WTC11 (cell line): Measurements from ENCODE around the gene PRDM12.

Experiments
- FOXJ3 ChIP-seq: sonication (generic); formaldehyde crosslinking; IDR thresholded peaks from 2 replicates; pipeline ENCODE4 v1.9.0; 2021; ENCODE audit warnings: missing genetic modification reagents, mild to moderate bottlenecking, borderline replicate concordance
- FOXP1 ChIP-seq: sonication (generic); formaldehyde crosslinking; IDR thresholded peaks from 2 replicates; pipeline ENCODE4 v1.8.0; 2022; ENCODE audit warnings: missing genetic modification reagents, mild to moderate bottlenecking, moderate library complexity, borderline replicate concordance
- NFATC4 ChIP-seq: fragments of 250-450 bp; sonication (Bioruptor Pico); IDR thresholded peaks from 2 replicates; pipeline ENCODE4 v1.9.0; 2021; ENCODE audit warnings: mild to moderate bottlenecking
- NFYB ChIP-seq: sonication (generic); formaldehyde crosslinking; conservative IDR thresholded peaks from 2 replicates; pipeline ENCODE4 v1.8.0; 2022; ENCODE audit warnings: low read depth, missing genetic modification reagents
- NR3C1 ChIP-seq: sonication (generic); formaldehyde crosslinking; conservative IDR thresholded peaks from 2 replicates; pipeline ENCODE4 v1.8.1; 2023; ENCODE audit warnings: low read depth, mild to moderate bottlenecking, missing genetic modification reagents
- SP1 ChIP-seq: sonication (generic); formaldehyde crosslinking; conservative IDR thresholded peaks from 2 replicates; pipeline ENCODE4 v1.8.1; 2022; ENCODE audit warnings: missing genetic modification reagents
- ZBTB21 ChIP-seq: sonication (generic); formaldehyde crosslinking; IDR thresholded peaks from 2 replicates; pipeline ENCODE4 v1.8.1; 2023; ENCODE audit warnings: mild to moderate bottlenecking, missing genetic modification reagents, borderline replicate concordance
- TF ChIP-seq, protein P1 (sequence below): fragments of 200-600 bp; IDR thresholded peaks from 2 replicates; pipeline ENCODE4 v1.8.0; 2022; ENCODE audit warnings: antibody characterized with exemption
- TF ChIP-seq, protein P2 (sequence below): sonication (generic); formaldehyde crosslinking; IDR thresholded peaks from 2 replicates; pipeline ENCODE4 v1.8.1; 2023; ENCODE audit warnings: mild to moderate bottlenecking, moderate library complexity, missing genetic modification reagents
- TF ChIP-seq, protein P3 (sequence below): sonication (generic); formaldehyde crosslinking; conservative IDR thresholded peaks from 2 replicates; pipeline ENCODE4 v1.8.1; 2022; ENCODE audit warnings: mild to moderate bottlenecking, missing genetic modification reagents

DNA sequence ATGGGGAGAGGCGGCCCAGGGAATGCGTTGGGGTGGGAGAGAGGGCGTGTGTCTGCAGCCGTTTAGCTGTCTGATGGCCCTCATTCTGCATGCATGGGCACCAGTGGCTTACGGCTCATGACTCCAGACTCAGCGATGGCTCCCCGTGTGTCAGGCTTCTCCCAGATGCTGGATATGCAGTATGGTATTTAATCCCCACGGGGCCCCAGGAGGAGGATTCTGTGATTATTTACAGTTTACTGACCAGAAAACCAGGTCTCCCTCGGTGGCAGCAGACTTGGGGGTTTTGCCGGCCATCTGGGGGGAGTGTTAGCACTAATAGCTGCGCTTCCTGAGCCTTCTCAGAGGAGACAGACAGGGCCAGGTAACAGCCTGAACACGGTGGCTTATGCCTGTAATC lies 4.3 kb downstream of the PRDM12 start:
- no peak for TF ChIP-seq NFYB (CRISPR knock-in tag)
- TF ChIP-seq, protein P1, sequence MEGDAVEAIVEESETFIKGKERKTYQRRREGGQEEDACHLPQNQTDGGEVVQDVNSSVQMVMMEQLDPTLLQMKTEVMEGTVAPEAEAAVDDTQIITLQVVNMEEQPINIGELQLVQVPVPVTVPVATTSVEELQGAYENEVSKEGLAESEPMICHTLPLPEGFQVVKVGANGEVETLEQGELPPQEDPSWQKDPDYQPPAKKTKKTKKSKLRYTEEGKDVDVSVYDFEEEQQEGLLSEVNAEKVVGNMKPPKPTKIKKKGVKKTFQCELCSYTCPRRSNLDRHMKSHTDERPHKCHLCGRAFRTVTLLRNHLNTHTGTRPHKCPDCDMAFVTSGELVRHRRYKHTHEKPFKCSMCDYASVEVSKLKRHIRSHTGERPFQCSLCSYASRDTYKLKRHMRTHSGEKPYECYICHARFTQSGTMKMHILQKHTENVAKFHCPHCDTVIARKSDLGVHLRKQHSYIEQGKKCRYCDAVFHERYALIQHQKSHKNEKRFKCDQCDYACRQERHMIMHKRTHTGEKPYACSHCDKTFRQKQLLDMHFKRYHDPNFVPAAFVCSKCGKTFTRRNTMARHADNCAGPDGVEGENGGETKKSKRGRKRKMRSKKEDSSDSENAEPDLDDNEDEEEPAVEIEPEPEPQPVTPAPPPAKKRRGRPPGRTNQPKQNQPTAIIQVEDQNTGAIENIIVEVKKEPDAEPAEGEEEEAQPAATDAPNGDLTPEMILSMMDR: no peak
- TF ChIP-seq NR3C1 (CRISPR knock-in tag): no peak
- TF ChIP-seq FOXP1 (CRISPR knock-in tag): no peak
- no peak for TF ChIP-seq FOXJ3
- no peak for TF ChIP-seq NFATC4
- TF ChIP-seq SP1 (CRISPR knock-in tag): no peak
- no peak for TF ChIP-seq ZBTB21 (CRISPR knock-in tag)
- TF ChIP-seq, protein P2, sequence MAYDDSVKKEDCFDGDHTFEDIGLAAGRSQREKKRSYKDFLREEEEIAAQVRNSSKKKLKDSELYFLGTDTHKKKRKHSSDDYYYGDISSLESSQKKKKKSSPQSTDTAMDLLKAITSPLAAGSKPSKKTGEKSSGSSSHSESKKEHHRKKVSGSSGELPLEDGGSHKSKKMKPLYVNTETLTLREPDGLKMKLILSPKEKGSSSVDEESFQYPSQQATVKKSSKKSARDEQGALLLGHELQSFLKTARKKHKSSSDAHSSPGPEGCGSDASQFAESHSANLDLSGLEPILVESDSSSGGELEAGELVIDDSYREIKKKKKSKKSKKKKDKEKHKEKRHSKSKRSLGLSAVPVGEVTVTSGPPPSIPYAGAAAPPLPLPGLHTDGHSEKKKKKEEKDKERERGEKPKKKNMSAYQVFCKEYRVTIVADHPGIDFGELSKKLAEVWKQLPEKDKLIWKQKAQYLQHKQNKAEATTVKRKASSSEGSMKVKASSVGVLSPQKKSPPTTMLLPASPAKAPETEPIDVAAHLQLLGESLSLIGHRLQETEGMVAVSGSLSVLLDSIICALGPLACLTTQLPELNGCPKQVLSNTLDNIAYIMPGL: no peak
- TF ChIP-seq, protein P3, sequence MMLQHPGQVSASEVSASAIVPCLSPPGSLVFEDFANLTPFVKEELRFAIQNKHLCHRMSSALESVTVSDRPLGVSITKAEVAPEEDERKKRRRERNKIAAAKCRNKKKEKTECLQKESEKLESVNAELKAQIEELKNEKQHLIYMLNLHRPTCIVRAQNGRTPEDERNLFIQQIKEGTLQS: no peak
